K562 (cell line): ENCODE measurements around the gene MRPS30. TPM values are rescaled to one million over a fixed set of nuclear protein-coding genes. Genes with fewer than 3 reads are reported as not detected.

Experiments used
- ATAC-seq: fragments of 200-7000 bp; cut with Tn5 transposase; 3 replicates; pipeline ENCODE4 v1.9.1; 2020; ENCODE audit warnings: moderate library complexity
- BruUV-seq: library from RNA; stranded (reverse); fragments of 400-500 nt; replicated peaks from 2 replicates; lab custom pipeline; 2021; lab: Mats Ljungman, UMichigan
- CTCF ChIA-PET: fragments of 300-600 bp; formaldehyde crosslinking; extraction: SDS; loops from one replicate; lab custom pipeline; 2021; ENCODE audit warnings: low intra/inter-chr PET ratio; lab: Yijun Ruan, JAX
- POLR2A ChIA-PET: fragments of 300-600, 350-650 bp; sonication (Branson Sonifier 250); formaldehyde crosslinking; extraction: SDS; loops from one replicate; lab custom pipeline; 2021; ENCODE audit warnings: antibody characterized with exemption, inconsistent platforms; lab: Yijun Ruan, JAX
- DNase-seq, 4 experiments: peaks; one replicate each; pipeline versions ENCODE4 v3.0.0 to v3.0.0-alpha.2; 2011 to 2018; ENCODE audit warnings: low spot score in 3 of 4, mixed read lengths in 3 of 4; ENCODE audit errors: extremely low read depth in 1 of 4
- FAIRE-seq: peaks from 2 replicates; lab custom pipeline; 2011; peaks lifted over from hg19 to GRCh38; lab: Jason Lieb, UNC
- H2AFZ ChIP-seq: 2 replicates; pipeline ENCODE4 v1.6.0; 2011; ENCODE audit warnings: low read depth, low read length, control low read depth, inconsistent platforms
- H3K27ac ChIP-seq: fragments of 200-600 bp; 3 replicates; pipeline ENCODE4 v1.8.0; 2011; ENCODE audit warnings: low read depth, mild to moderate bottlenecking, control low read depth, inconsistent platforms, low read length, moderate library complexity, mixed read lengths; ENCODE audit errors: extremely low read depth
- H3K27me3 ChIP-seq, 2 experiments: fragments of 300-600 bp in 1 of 2; 2 replicates in 1 of 2; 3 replicates in 1 of 2; pipeline versions ENCODE4 v1.6.0 to v1.8.0; 2011; ENCODE audit warnings: inconsistent platforms in 2 of 2, low read length in 2 of 2, mild to moderate bottlenecking in 1 of 2, mixed read lengths in 1 of 2, moderate library complexity in 1 of 2; ENCODE audit not compliant: control insufficient read depth in 2 of 2, insufficient read depth in 2 of 2
- H3K36me3 ChIP-seq: fragments of 300-600 bp; 3 replicates; pipeline ENCODE4 v1.8.0; 2011; ENCODE audit warnings: mild to moderate bottlenecking, low read length, inconsistent platforms; ENCODE audit not compliant: control insufficient read depth, insufficient read depth
- H3K4me1 ChIP-seq, 2 experiments: fragments of 200-600 bp in 1 of 2; replicated peaks in 1 of 2; 2 replicates in 1 of 2; 3 replicates in 1 of 2; pipeline versions ENCODE4 v1.5.1 to v1.8.0; 2011; ENCODE audit warnings: inconsistent platforms in 2 of 2, low read length in 2 of 2, mild to moderate bottlenecking in 1 of 2, mixed read lengths in 1 of 2, moderate library complexity in 1 of 2; ENCODE audit not compliant: control insufficient read depth in 2 of 2, insufficient read depth in 2 of 2
- H3K4me2 ChIP-seq: 2 replicates; pipeline ENCODE4 v1.6.1; 2011; ENCODE audit warnings: low read length, control low read depth, inconsistent platforms, mixed read lengths; ENCODE audit not compliant: insufficient read depth
- H3K4me3 ChIP-seq: fragments of 200-600 bp; sonication (generic), shearing (Covaris generic); 2 replicates; pipeline ENCODE4 v1.5.1; 2016; ENCODE audit warnings: control low read depth, inconsistent platforms
- H3K79me2 ChIP-seq: fragments of 200-600 bp; 3 replicates; pipeline ENCODE4 v1.8.0; 2011; ENCODE audit warnings: low read length, inconsistent platforms; ENCODE audit not compliant: control insufficient read depth, insufficient read depth
- H3K9ac ChIP-seq, 2 experiments: 2 replicates each; pipeline versions ENCODE4 v1.6.0 to v1.6.1; 2011; ENCODE audit warnings: low read depth in 2 of 2, low read length in 2 of 2, control low read depth in 1 of 2, inconsistent platforms in 1 of 2, mild to moderate bottlenecking in 1 of 2, mixed read lengths in 1 of 2; ENCODE audit not compliant: insufficient read depth in 1 of 2
- H3K9me1 ChIP-seq: one replicate; pipeline ENCODE4 v1.6.0; 2011; ENCODE audit warnings: inconsistent platforms, mild to moderate bottlenecking, low read length, moderate library complexity; ENCODE audit not compliant: control insufficient read depth, insufficient read depth
- H3K9me3 ChIP-seq: replicated peaks from 2 replicates; pipeline ENCODE4 v1.5.1; 2011; ENCODE audit warnings: low read depth, low read length, inconsistent platforms; ENCODE audit not compliant: control insufficient read depth, insufficient read depth
- H4K20me1 ChIP-seq: replicated peaks from 2 replicates; pipeline ENCODE4 v1.6.1; 2011; ENCODE audit warnings: low read length, inconsistent platforms, mixed read lengths; ENCODE audit not compliant: control insufficient read depth, insufficient read depth
- HNRNPK ChIP-seq: fragments of 200-400 bp; formaldehyde crosslinking; IDR thresholded peaks from one replicate; pipeline ENCODE4 v1.6.1; 2018; ENCODE audit warnings: mild to moderate bottlenecking, low read depth, low read length; ENCODE audit not compliant: poor library complexity, severe bottlenecking
- KLF13 ChIP-seq: fragments of 450-650 bp; IDR thresholded peaks from 2 replicates; pipeline ENCODE4 v1.6.1; 2016; ENCODE audit warnings: missing genetic modification characterization, low read depth, mild to moderate bottlenecking, missing compliant biosample characterization, moderate library complexity, borderline replicate concordance
- MYC ChIP-seq, 2 experiments: fragments of 250-450 bp in 1 of 2; sonication (Bioruptor Pico) in 1 of 2; IDR thresholded peaks; 2 replicates each; pipeline versions ENCODE4 v1.5.1 to v1.6.1; 2012 to 2021; ENCODE audit warnings: low read depth in 2 of 2, borderline replicate concordance in 1 of 2, improper control_type of control experiment in 1 of 2, low read length in 1 of 2, mild to moderate bottlenecking in 1 of 2, moderate library complexity in 1 of 2
- NR2C1 ChIP-seq, 2 experiments: fragments of 450-650 bp; IDR thresholded peaks; 2 replicates each; pipeline ENCODE4 v1.6.1; 2017; ENCODE audit warnings: mild to moderate bottlenecking in 2 of 2, antibody characterized with exemption in 1 of 2, inconsistent platforms in 1 of 2, missing compliant biosample characterization in 1 of 2, missing genetic modification characterization in 1 of 2
- PCBP1 ChIP-seq: fragments of 200-400 bp; formaldehyde crosslinking; IDR thresholded peaks from 2 replicates; pipeline ENCODE4 v1.6.1; 2018; ENCODE audit warnings: mild to moderate bottlenecking, low read depth, low read length; ENCODE audit not compliant: poor library complexity, severe bottlenecking
- PCBP2 ChIP-seq: fragments of 200-400 bp; formaldehyde crosslinking; IDR thresholded peaks from 2 replicates; pipeline ENCODE4 v1.6.1; 2018; ENCODE audit warnings: low read length, low read depth, mild to moderate bottlenecking, moderate library complexity; ENCODE audit not compliant: poor library complexity, severe bottlenecking
- TAF1 ChIP-seq: IDR thresholded peaks from 2 replicates; pipeline ENCODE4 v1.6.1; 2011; ENCODE audit warnings: mild to moderate bottlenecking, low read length, moderate library complexity; ENCODE audit not compliant: insufficient read depth, control insufficient read depth, severe bottlenecking; ENCODE audit errors: extremely low read depth
- WGBS: fragments of 100-300 bp; shearing (Covaris generic); methylation state at CpG from one replicate; pipeline ENCODE4 v1.1.6; 2016; ENCODE audit warnings: low coverage, mixed read lengths; ENCODE audit not compliant: insufficient coverage; ENCODE audit errors: missing lambda C conversion rate; 5-methylcytosine and 5-hydroxymethylcytosine counted together
- in situ Hi-C: fragments of 300-500 bp; cut with MboI; formaldehyde crosslinking; loops from 4 replicates; pipeline ENCODE4 v1.15.0; 2018; ENCODE audit warnings: inconsistent platforms, mixed read lengths
- intact Hi-C: fragments of 100-400 bp; cut with micrococcal nuclease; formaldehyde crosslinking; loops from 2 replicates; pipeline ENCODE4 v1.14.2; 2022
- polyA plus RNA-seq, 8 experiments: library from polyadenylated mRNA; depleted of rRNA in 4 of 8; stranded (reverse) in 5 of 8; unstranded in 3 of 8; fragments of >200 nt; fragmentation: Nextera tagmentation in 2 of 8; fragmentation: Illumina TruSeq in 1 of 8; extraction: Ambion mirVana in 2 of 8; extraction: Trizol in 1 of 8; gene quantifications; 2 replicates each; pipeline versions ENCODE4 v1.2.1 to v1.2.3, GENCODE V29; 2011 to 2014; ENCODE audit warnings: inconsistent platforms in 1 of 8, missing spikeins in 1 of 8
- total RNA-seq, 7 experiments: library from RNA; depleted of rRNA in 6 of 7; stranded (reverse); fragments of >200 nt in 6 of 7; fragmentation: Illumina TruSeq in 2 of 7; extraction: Trizol in 2 of 7; gene quantifications; 2 replicates each; pipeline versions ENCODE4 v1.2.1 to v1.2.3, GENCODE V29; 2011 to 2021; ENCODE audit warnings: low replicate concordance in 1 of 7
- TF ChIP-seq, protein P1 (sequence below), 2 experiments: fragments of 200-800 bp in 1 of 2; sonication (Bioruptor generic) in 1 of 2; sonication (generic) in 1 of 2; formaldehyde crosslinking in 1 of 2; IDR thresholded peaks in 1 of 2; conservative IDR thresholded peaks in 1 of 2; 2 replicates each; pipeline versions ENCODE4 v1.5.0 to v1.6.1; 2016 to 2020; ENCODE audit warnings: missing compliant biosample characterization in 1 of 2, missing genetic modification characterization in 1 of 2, missing genetic modification reagents in 1 of 2
- TF ChIP-seq, protein P2 (sequence below): fragments of 450-650 bp; IDR thresholded peaks from 2 replicates; pipeline ENCODE4 v1.6.1; 2016; ENCODE audit warnings: missing biosample characterization, missing genetic modification characterization

Gene MRPS30
- total and polyA plus RNA-seq, 9 of the 15 experiments (the other 6 are each of a cell fraction or from before 2014, with no cell fraction given) = 24.3 to 145 (median 114) TPM

DNA sequence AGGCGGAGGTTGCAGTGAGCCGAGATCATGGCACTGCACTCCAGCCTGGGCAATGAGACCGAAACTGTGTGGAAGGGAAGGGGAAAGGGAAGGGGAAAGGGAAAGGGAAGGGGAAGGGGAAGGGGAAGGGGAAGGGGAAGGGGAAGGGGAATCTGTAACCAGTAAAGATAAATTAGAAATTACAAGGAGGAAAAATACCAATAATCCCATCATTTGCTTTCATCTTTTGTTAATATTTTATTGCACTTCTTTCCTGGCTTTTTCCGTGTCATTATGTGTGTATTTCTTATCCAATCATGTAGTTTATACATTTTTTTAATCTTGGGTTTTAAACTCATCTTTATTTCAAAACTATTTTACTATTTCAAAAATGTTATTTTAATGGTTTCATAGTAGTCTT lies 29.6 kb upstream of the MRPS30 start:
- TF ChIP-seq PCBP2 = peak; percentile 99
- no peak for TF ChIP-seq MYC (IDR thresholded peaks at IDR 0.05; ENCODE audit: low read depth, low read length)
- no peak for TF ChIP-seq MYC (CRISPR knock-in tag; IDR thresholded peaks at IDR 0.05; ENCODE audit: borderline replicate concordance, low read depth)
- TF ChIP-seq PCBP1 = peak; percentile 94
- peak; percentile 95 for TF ChIP-seq HNRNPK
- Histone ChIP-seq H3K36me3 (no peaks in the 10 kb centered on the region), H3K27ac (no peak overlapping the region), H2AFZ (no peak overlapping the region), H3K9me3 (no peaks in the 10 kb centered on the region), H3K79me2 (no peaks in the 10 kb centered on the region), H3K4me1 (no peaks in the 10 kb centered on the region), H4K20me1 (no peaks in the 10 kb centered on the region), H3K9ac (no peak overlapping the region), H3K4me2 (no peak overlapping the region), H3K9me1 (no peaks in the 10 kb centered on the region), H3K27me3 (no peaks in the 10 kb centered on the region), H3K4me3 (no peak overlapping the region)
- ATAC-seq = no peak
- DNase-seq = no peak
- in situ Hi-C loops = no loop called here
- POLR2A ChIA-PET = no interaction called here
- BruUV-seq = no TSS peak
- CTCF ChIA-PET = no interaction called here
- intact Hi-C loops = no loop called here
- 19% methylated on average over 3 of the region's 4 CpGs for WGBS
- FAIRE-seq = no peak

DNA sequence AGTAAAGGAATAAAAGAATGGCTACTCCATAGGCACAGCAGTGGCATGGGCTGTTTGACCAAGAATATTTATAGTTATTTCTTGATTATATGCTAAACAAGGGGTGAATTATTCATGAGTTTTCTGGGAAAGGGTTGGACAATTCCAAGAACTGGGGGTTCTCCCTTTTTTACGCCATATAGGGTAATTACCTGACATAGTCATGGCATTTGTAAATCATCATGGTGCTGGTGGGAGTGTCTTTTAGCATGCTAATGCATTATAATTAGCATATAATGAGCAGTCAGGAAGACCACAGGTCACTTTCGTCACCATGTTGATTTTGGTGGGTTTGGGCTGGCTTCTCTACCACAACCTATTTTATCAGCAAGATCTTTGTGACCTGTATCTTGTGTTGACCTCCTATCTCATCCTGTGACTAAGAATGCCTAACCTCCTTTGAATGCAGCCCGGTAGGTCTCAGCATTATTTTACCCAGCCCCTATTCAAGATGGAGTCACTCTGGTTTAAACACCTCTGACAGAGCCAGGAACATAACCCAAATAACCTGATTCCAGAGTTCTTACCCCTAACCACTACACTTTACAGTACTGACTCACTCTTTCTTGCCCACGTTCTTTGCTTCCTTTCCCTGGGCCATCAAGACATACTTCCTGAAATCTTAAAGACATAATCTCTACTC lies 25.0 kb upstream of the MRPS30 start:
- Histone ChIP-seq H3K9ac (no peak overlapping the region), H4K20me1 (no peaks in the 10 kb centered on the region), H3K36me3 (no peaks in the 10 kb centered on the region), H3K79me2 (no peaks in the 10 kb centered on the region), H3K9me3 (no peaks in the 10 kb centered on the region), H2AFZ (no peak overlapping the region), H3K27me3 (no peaks in the 10 kb centered on the region), H3K27ac (no peak overlapping the region), H3K4me3 (no peak overlapping the region), H3K9me1 (no peaks in the 10 kb centered on the region), H3K4me1 (no peaks in the 10 kb centered on the region), H3K4me2 (no peak overlapping the region)
- FAIRE-seq (no peak), DNase-seq (no peak), ATAC-seq (no peak)
- intact Hi-C loops (no loop called here), in situ Hi-C loops (no loop called here)
- TF ChIP-seq, protein P1, sequence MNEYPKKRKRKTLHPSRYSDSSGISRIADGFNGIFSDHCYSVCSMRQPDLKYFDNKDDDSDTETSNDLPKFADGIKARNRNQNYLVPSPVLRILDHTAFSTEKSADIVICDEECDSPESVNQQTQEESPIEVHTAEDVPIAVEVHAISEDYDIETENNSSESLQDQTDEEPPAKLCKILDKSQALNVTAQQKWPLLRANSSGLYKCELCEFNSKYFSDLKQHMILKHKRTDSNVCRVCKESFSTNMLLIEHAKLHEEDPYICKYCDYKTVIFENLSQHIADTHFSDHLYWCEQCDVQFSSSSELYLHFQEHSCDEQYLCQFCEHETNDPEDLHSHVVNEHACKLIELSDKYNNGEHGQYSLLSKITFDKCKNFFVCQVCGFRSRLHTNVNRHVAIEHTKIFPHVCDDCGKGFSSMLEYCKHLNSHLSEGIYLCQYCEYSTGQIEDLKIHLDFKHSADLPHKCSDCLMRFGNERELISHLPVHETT (CRISPR knock-in tag; conservative IDR thresholded peaks at IDR 0.05 in 1 of 2, IDR thresholded peaks at IDR 0.05 in 1 of 2) = 0 out of 4 replicates have a peak, but pooled peaks of 1 of the 2 experiments have one; percentile 24
- TF ChIP-seq KLF13 (tag) (no peak), TAF1 (no peak), NR2C1 (IDR thresholded peaks at IDR 0.05) (no peak), NR2C1 (tag; IDR thresholded peaks at IDR 0.05) (peak; percentile 71)
- TF ChIP-seq, protein P2, sequence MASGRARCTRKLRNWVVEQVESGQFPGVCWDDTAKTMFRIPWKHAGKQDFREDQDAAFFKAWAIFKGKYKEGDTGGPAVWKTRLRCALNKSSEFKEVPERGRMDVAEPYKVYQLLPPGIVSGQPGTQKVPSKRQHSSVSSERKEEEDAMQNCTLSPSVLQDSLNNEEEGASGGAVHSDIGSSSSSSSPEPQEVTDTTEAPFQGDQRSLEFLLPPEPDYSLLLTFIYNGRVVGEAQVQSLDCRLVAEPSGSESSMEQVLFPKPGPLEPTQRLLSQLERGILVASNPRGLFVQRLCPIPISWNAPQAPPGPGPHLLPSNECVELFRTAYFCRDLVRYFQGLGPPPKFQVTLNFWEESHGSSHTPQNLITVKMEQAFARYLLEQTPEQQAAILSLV (tag) = 0 out of 2 replicates have a peak, but pooled peaks have one; percentile 12
- no TSS peak for BruUV-seq
- WGBS = 14% methylated on average over 4 of the region's 4 CpGs
- ChIA-PET POLR2A (no interaction called here), CTCF (no interaction called here)
